ENCODE results near the gene LRRC3.

DNA sequence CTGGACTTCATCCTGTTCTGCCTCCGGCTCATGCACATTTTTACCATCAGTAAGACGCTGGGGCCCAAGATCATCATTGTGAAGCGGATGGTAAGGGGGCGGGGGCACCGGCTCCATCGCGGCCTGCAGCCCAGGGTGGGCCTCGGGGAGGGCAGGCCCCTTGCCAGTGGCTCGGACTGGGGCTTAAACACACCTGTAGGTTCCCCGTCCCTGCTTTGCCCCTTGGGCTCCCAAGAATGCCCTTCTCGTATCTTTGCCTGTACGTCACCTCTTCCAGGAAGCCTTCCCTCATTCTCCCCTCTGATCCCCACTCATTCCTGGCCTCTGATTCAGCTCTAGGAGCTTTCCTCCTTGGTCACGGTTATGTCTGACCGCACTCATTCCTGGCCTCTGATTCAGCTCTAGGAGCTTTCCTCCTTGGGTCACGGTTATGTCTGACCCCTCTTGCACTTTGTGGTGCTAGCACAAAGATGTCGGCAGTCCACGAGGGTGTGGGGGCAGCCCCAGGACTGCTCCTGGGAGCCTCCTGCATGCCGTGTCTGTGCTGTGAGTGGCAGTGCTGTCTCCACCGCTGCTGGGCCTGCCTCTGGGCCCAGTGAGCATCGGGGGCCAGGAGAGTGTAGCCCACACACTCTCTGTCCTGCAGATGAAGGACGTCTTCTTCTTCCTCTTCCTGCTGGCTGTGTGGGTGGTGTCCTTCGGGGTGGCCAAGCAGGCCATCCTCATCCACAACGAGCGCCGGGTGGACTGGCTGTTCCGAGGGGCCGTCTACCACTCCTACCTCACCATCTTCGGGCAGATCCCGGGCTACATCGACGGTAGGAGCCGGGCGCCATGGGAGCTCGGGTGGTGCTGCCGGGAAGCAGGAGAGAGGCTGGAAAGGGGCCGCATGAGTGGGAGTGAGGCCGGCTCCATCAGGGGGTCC lies 49.1 kb upstream of the LRRC3 start:
- TF ChIP-seq, protein P1, sequence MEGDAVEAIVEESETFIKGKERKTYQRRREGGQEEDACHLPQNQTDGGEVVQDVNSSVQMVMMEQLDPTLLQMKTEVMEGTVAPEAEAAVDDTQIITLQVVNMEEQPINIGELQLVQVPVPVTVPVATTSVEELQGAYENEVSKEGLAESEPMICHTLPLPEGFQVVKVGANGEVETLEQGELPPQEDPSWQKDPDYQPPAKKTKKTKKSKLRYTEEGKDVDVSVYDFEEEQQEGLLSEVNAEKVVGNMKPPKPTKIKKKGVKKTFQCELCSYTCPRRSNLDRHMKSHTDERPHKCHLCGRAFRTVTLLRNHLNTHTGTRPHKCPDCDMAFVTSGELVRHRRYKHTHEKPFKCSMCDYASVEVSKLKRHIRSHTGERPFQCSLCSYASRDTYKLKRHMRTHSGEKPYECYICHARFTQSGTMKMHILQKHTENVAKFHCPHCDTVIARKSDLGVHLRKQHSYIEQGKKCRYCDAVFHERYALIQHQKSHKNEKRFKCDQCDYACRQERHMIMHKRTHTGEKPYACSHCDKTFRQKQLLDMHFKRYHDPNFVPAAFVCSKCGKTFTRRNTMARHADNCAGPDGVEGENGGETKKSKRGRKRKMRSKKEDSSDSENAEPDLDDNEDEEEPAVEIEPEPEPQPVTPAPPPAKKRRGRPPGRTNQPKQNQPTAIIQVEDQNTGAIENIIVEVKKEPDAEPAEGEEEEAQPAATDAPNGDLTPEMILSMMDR (IDR thresholded peaks at IDR 0.05; ENCODE audit: low read length) = no peak
- TF ChIP-seq EZH2phosphoT487 (IDR thresholded peaks at IDR 0.05; ENCODE audit: low read length) = no peak

Data from MM.1S (cell line).